ENCODE results near the gene TNS4. TPM values are rescaled to one million over a fixed set of nuclear protein-coding genes. Genes with fewer than 3 reads are reported as not detected.

The TNS4 gene
- total RNA-seq, 2 experiments from 2014 or later = 0.22 to 0.97 TPM

- peaks cover 26% of the 10 kb centered on the region for H3K4me1 ChIP-seq (ENCODE audit: insufficient read depth, low read length, poor library complexity, severe bottlenecking)
- no peak overlapping the region for H2AFZ ChIP-seq (ENCODE audit: low read length)
- no peak overlapping the region for H3K27ac ChIP-seq (ENCODE audit: low read depth, low read length, poor library complexity, severe bottlenecking)
- ChIA-PET POLR2A (no interaction called here), CTCF (ENCODE audit: unreplicated experiment) (no interaction called here)
- no peaks in the 10 kb centered on the region for H3K36me3 ChIP-seq (ENCODE audit: insufficient read depth, low read length)
- H3K4me2 ChIP-seq (ENCODE audit: low read length) = no peak overlapping the region
- intact Hi-C loops (cut with micrococcal nuclease; ENCODE audit: unreplicated experiment) = no loop called here
- H3K79me2 ChIP-seq (ENCODE audit: insufficient read depth, low read depth, low read length) = no peaks in the 10 kb centered on the region
- H3K4me3 ChIP-seq (ENCODE audit: low read depth, low read length, poor library complexity, severe bottlenecking) = no peak overlapping the region
- DNase-seq (ENCODE audit: low spot score) = no peak
- BruUV-seq (replicated peaks) = no TSS peak
- no peaks in the 10 kb centered on the region for H3K9me3 ChIP-seq (ENCODE audit: low read length)
- H3K9me2 ChIP-seq (ENCODE audit: insufficient read depth, low read length) = no peaks in the 10 kb centered on the region
- no peak for TF ChIP-seq EZH2phosphoT487 (IDR thresholded peaks at IDR 0.05; ENCODE audit: borderline replicate concordance, low read depth, low read length)
- TF ChIP-seq, protein P1, sequence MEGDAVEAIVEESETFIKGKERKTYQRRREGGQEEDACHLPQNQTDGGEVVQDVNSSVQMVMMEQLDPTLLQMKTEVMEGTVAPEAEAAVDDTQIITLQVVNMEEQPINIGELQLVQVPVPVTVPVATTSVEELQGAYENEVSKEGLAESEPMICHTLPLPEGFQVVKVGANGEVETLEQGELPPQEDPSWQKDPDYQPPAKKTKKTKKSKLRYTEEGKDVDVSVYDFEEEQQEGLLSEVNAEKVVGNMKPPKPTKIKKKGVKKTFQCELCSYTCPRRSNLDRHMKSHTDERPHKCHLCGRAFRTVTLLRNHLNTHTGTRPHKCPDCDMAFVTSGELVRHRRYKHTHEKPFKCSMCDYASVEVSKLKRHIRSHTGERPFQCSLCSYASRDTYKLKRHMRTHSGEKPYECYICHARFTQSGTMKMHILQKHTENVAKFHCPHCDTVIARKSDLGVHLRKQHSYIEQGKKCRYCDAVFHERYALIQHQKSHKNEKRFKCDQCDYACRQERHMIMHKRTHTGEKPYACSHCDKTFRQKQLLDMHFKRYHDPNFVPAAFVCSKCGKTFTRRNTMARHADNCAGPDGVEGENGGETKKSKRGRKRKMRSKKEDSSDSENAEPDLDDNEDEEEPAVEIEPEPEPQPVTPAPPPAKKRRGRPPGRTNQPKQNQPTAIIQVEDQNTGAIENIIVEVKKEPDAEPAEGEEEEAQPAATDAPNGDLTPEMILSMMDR (conservative IDR thresholded peaks at IDR 0.05; ENCODE audit: low read length) = no peak
- no peaks in the 10 kb centered on the region for H4K20me1 ChIP-seq (ENCODE audit: insufficient read depth, low read length)
Observed at GRCh38 chr17:40484973-40485530, 16.4 kb downstream of the TNS4 start.

DNA sequence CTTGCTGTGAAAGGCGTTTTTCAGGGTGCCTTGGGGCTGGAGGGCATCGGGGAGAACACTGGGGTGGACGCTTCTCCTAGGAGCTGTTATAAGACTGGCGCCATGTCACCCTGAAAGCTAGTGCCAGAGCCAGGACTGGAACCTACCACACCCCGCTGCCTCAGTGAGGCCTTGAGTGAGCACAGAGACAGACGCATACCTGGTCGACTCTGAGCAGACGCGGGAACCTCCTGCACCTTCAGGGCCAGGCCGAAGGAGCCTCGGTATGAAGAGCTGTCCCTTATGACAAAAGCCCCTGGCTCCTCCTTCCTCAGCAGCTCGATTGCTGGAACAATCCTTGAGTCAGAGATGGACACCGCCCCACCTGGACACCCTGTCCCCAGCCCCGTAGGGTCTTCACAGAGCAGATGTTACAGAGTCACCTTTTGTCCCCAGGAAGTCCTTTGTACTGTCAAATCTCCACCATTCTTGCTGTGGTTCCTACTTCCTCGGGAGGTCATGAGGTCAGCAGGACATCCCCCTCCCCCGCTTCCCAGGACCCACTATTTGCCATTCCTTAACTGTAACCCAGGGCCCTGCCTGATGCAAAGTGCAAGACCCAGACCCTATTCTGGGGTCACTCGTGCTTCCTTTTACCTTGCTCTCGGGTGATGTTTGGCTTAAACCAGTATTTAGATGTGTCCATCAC lies 17.0 kb downstream of the TNS4 start:
- Histone ChIP-seq H3K36me3 (ENCODE audit: insufficient read depth, low read length) (no peaks in the 10 kb centered on the region), H3K4me3 (ENCODE audit: low read depth, low read length, poor library complexity, severe bottlenecking) (no peak overlapping the region), H3K4me2 (ENCODE audit: low read length) (no peak overlapping the region), H3K4me1 (ENCODE audit: insufficient read depth, low read length, poor library complexity, severe bottlenecking) (peaks cover 26% of the 10 kb centered on the region), H3K27ac (ENCODE audit: low read depth, low read length, poor library complexity, severe bottlenecking) (no peak overlapping the region), H3K9me2 (ENCODE audit: insufficient read depth, low read length) (no peaks in the 10 kb centered on the region), H3K9me3 (ENCODE audit: low read length) (no peaks in the 10 kb centered on the region), H2AFZ (ENCODE audit: low read length) (no peak overlapping the region), H4K20me1 (ENCODE audit: insufficient read depth, low read length) (no peaks in the 10 kb centered on the region), H3K79me2 (ENCODE audit: insufficient read depth, low read depth, low read length) (no peaks in the 10 kb centered on the region)
- no peak for DNase-seq (ENCODE audit: low spot score)
- no TSS peak for BruUV-seq (replicated peaks)
- intact Hi-C loops (cut with micrococcal nuclease; ENCODE audit: unreplicated experiment) = no loop called here
- ChIA-PET CTCF (ENCODE audit: unreplicated experiment) (interaction anchor here (0.5 kb wide), 1 partner anchor 116 kb away, joined by 3 read pairs; no protein-coding TSS in a partner anchor), POLR2A (no interaction called here)
- TF ChIP-seq EZH2phosphoT487 (IDR thresholded peaks at IDR 0.05; ENCODE audit: borderline replicate concordance, low read depth, low read length) = no peak
- TF ChIP-seq, protein P1 (conservative IDR thresholded peaks at IDR 0.05; ENCODE audit: low read length) = no peak

DNA sequence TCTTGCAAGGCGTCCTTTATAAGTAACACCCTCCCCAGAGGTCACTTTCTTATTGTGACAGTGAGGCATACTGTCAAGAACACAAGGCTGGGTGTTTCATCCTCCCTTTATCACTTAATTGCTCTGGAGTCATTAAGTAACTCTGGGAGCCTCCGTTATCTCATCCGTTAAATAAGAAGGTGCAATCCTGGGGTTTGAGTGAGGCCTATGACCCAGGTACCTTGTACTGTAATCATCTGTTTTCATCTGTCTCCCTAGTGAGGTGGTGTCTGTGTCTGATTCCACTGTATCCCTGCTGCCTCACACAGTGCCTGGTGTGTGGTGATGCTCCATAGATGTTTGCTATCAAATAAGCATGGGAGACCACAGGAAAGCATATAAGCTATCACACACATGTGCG lies 17.7 kb downstream of the TNS4 start:
- intact Hi-C loops (cut with micrococcal nuclease; ENCODE audit: unreplicated experiment) = no loop called here
- H2AFZ ChIP-seq (ENCODE audit: low read length) = no peak overlapping the region
- no peak overlapping the region for H3K27ac ChIP-seq (ENCODE audit: low read depth, low read length, poor library complexity, severe bottlenecking)
- H3K4me2 ChIP-seq (ENCODE audit: low read length) = no peak overlapping the region
- no peaks in the 10 kb centered on the region for H3K9me3 ChIP-seq (ENCODE audit: low read length)
- H3K36me3 ChIP-seq (ENCODE audit: insufficient read depth, low read length) = no peaks in the 10 kb centered on the region
- no peaks in the 10 kb centered on the region for H3K9me2 ChIP-seq (ENCODE audit: insufficient read depth, low read length)
- H4K20me1 ChIP-seq (ENCODE audit: insufficient read depth, low read length) = no peaks in the 10 kb centered on the region
- TF ChIP-seq EZH2phosphoT487 (IDR thresholded peaks at IDR 0.05; ENCODE audit: borderline replicate concordance, low read depth, low read length) = no peak
- TF ChIP-seq, protein P1 (conservative IDR thresholded peaks at IDR 0.05; ENCODE audit: low read length) = no peak
- BruUV-seq (replicated peaks) = no TSS peak
- no peak for DNase-seq (ENCODE audit: low spot score)
- H3K79me2 ChIP-seq (ENCODE audit: insufficient read depth, low read depth, low read length) = no peaks in the 10 kb centered on the region
- peaks cover 19% of the 10 kb centered on the region for H3K4me1 ChIP-seq (ENCODE audit: insufficient read depth, low read length, poor library complexity, severe bottlenecking)
- ChIA-PET CTCF (ENCODE audit: unreplicated experiment) (no interaction called here), POLR2A (no interaction called here)
- no peak overlapping the region for H3K4me3 ChIP-seq (ENCODE audit: low read depth, low read length, poor library complexity, severe bottlenecking)
